Fibroblast of skin of scalp (primary cell): ENCODE measurements around the gene FOXD2.

Source experiments
- DNase-seq: peaks from one replicate; pipeline ENCODE4 v3.0.0-alpha.2; 2013

The FOXD2 gene

GRCh38 chr1:47468709-47469389, 31.0 kb downstream of the FOXD2 start:
- no peak for DNase-seq

DNA sequence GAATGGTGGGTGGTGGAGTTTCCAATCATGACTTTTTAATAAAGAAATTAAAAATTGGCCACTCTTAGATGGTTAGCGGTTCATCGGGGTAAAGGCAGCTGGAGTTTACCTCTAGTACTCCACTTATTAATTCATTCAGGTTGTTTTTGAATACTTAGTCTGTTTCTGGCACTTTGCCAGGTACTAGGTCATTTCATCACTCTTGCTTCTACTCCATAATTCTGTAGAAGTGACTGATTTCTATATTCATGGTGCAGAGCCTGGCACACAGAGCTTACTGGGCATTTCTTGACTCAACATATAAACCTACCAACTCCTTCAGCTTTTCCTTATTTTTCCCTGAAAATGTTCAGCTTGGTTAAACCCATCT, 31.5 kb downstream of the FOXD2 start:
- DNase-seq = no peak

DNA sequence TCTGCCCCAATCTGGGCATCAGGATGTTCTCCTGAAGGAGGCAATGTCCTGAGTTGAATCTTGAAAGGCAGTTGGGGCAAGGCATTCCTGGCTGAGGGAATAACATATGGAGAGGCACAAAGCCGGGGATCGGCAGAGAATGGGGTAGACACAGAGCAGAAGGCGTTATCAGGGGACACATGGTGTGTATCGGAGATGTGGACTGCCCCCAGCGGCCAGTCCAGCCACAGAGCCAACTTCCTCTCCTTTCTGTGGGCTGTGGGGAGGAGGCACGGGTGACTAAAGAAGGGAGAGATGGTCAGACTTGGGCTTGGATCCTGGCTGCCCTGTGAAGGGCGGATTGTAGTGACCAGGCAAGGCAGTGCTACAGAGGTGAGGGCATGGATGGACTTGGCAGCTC, 32.1 kb downstream of the FOXD2 start:
- DNase-seq = no peak

DNA sequence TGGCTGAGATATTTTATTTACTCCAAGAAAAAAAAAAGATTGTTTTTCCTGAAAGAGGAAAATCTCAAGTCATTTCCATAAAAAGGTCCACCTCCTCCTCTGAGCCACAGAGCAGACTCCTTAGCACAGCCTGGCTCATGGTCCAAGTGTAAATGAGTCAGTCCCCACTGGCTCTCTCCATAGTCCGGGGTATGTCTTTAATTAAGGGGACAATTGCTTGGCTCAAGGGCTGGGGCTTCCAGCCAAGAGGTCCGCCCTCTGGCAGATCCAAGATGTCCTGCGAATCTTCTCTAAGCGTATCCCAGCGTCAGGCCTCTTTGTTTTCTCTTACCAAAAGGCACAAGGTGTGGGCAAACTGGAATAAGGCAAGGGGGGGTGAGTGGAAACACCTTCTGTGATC, 33.3 kb downstream of the FOXD2 start:
- peak; percentile 17 for DNase-seq

DNA sequence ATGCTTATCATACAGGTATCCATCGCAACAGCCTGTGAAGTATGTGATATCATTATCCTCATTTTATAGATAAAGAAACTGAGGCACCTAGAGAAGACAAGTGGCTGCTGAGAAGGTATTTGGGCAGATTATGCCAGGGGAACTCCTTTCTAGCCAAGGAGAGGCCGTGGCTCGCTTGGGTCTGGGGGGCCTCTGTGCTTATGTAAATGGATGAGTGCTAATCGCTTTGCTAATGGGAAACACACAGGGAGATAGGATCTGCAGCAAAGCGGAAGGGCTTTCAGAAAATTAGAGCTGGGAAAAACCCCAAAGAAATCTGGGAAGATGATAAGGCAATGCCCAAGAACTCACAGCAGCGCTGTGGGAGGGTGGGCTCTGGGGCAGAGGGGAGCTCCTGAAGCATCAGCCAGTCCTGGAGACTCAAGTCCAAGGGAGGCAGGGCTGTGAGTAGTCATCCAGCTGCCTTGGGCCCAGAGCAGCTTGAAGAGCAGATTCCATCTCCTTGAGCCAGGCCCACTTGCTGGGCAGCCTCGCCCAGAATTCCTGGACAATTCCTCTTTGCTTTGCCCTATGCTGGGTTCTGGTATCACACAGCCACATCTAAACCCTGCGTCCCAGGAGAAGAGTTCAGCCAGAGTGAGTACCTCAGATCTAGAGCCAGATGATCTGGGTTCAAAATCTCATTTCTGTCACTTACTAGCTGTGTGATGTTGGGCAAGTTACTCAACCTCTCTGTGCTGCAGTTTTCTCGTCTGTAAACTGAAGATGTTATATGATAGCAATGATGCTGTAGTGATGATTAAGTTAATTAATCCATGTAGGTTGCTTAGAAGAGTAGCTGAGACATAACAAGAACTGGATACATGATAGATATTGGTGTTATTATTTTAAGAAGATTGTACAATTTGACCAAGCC, 36.7 kb downstream of the FOXD2 start:
- no peak for DNase-seq

DNA sequence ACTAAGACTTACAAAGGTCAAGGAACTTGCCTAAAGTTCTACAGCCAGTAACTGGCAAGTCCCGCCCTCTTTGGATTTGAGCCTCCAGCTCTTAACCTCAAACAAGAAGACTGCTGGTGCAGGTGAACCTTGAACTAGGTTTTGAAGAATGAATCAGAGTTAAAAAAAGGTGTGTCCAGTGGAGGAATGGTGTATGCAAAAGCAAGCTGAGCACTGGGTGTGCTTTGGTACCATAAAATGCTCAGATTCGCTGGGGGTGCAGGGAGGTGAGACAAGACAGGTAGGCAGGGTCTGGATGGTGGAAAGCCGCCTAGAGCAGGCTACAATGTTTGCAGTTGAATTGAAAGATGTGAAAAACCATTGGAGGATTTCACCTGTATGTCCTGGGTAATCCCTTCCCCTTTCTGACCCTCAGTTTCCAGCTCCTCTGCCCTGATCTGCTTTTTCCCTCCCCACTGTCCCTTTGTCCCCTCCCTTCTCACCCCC, 39.8 kb downstream of the FOXD2 start:
- DNase-seq = no peak

DNA sequence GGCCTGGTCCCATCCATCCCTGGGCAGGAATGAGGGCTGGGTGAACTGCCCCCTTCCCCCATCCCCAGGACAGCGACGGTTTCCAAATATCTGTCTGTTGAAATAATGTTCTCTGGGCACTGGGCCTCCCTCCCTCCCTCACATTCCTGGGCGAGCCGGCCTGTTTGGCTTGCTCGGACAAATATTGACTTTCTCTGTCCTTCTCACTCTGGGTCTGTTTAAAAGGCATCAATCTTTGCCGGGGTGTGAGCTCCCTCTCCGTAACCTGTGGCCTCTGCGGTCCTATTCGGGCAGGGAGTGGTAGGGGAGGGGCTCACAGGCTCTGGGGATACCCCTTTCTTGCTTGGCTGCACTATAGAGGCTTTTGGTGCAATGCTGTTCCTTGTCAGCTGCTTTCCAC, 40.2 kb downstream of the FOXD2 start:
- DNase-seq = no peak

GRCh38 chr1:47479664-47480063, 41.8 kb downstream of the FOXD2 start:
- no peak for DNase-seq

DNA sequence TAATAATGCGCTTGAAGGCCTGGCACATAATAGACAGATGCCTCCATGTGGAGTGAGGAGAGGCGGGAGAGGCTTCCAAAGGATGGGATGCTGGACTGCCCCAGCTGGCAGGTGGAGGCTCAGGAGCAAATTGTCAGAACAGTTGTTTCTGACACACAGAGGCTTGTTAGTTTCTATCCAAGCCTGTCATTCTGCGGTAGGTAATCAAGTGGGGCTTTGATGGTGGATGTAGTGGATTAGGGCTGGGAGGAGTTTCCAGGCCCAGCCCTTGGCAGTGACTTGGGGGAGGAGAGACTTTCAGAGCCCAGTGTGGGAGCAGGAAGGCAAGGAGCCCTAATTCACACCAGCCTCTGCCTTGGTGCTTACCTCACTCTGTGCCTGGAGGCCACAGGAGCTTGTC, 44.1 kb downstream of the FOXD2 start:
- DNase-seq = no peak

- no peak for DNase-seq
These were observed 44.9 kb downstream of the FOXD2 start for GRCh38 chr1:47482786-47483185.

- no peak for DNase-seq
These were observed 45.8 kb downstream of the FOXD2 start for GRCh38 chr1:47483651-47484050.

DNA sequence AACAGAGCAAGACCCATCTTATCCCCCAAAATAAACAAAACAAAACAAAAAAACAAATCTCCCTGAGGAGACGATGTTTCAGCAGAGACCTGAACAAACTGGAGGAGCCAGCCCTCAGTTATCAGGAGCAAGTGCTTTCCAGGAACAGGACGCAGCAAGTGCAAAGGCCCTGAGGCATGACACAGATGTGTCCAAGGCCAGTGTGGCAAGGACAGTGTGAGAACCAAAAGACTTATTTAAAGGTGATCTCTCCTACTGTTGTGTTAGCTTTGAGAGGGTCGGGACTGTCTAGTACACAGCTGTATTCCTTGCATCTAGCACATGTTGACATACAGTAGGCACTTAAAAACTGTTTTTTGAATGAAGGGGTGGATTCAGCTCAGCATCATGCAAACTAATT, 48.0 kb downstream of the FOXD2 start:
- no peak for DNase-seq

GRCh38 chr1:47487332-47487731, 49.5 kb downstream of the FOXD2 start:
- no peak for DNase-seq

DNA sequence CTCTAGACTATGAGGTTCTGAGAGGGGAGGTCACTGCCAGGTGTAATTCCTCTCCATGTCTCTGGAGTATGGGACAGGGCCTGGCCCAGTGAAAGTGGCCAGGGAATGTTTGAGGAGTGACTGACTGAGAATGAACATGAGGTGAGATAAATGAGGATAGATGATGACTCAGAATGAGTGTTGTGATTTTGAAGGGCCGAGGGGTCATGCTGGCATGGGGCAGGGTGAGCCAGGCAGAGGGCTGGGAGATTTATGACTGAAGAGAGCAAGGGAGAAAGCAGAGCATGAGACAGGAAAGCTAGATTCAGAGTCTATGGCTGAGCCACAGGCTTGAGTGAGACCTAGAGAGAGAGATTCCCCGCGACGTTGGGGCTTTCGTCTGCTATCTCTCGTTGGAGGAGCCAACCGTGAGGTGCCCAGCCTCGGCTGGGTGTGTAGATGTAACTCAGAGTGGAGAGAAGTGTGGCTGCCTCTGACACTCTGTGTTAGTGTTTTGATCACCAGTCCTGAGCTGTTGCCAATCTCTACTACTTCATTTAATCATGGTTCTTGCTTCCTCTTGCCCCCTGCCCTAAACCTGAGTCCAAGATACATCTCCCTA, 50.1 kb downstream of the FOXD2 start:
- no peak for DNase-seq
